GM21447 (cell line): ENCODE results near the gene CAPN14.

ENCODE experiments used
- ATAC-seq: cut with Tn5 transposase; IDR thresholded peaks from one replicate; pipeline ENCODE4 v1.9.1; 2021; ENCODE audit not compliant: unreplicated experiment

Gene CAPN14

GRCh38 chr2:31228717-31229116, 11.4 kb upstream of the CAPN14 start:
- no peak for ATAC-seq

GRCh38 chr2:31227711-31228125, 10.4 kb upstream of the CAPN14 start:
- ATAC-seq: no peak

GRCh38 chr2:31227110-31227509, 9.8 kb upstream of the CAPN14 start:
- no peak for ATAC-seq

- ATAC-seq: no peak
Observed at GRCh38 chr2:31226266-31226665, 9.0 kb upstream of the CAPN14 start.

GRCh38 chr2:31223749-31224148, 6.4 kb upstream of the CAPN14 start:
- ATAC-seq: no peak

GRCh38 chr2:31223026-31223425, 5.7 kb upstream of the CAPN14 start:
- no peak for ATAC-seq

GRCh38 chr2:31222071-31222470, 4.8 kb upstream of the CAPN14 start:
- ATAC-seq: no peak

GRCh38 chr2:31221544-31221943, 4.2 kb upstream of the CAPN14 start:
- no peak for ATAC-seq

GRCh38 chr2:31219131-31219969, 2.0 kb upstream of the CAPN14 start:
- ATAC-seq: peak; percentile 68

- peak; percentile 50 for ATAC-seq
Observed at GRCh38 chr2:31216734-31217133, 581 bp downstream of the CAPN14 start.

- no peak for ATAC-seq
Observed at GRCh38 chr2:31214444-31214915, 2.8 kb downstream of the CAPN14 start.

- no peak for ATAC-seq
Observed at GRCh38 chr2:31213601-31214443, 3.5 kb downstream of the CAPN14 start.

GRCh38 chr2:31212659-31213600, 4.4 kb downstream of the CAPN14 start:
- no peak for ATAC-seq

GRCh38 chr2:31208240-31208639, 9.1 kb downstream of the CAPN14 start:
- no peak for ATAC-seq

GRCh38 chr2:31207790-31208189, 9.5 kb downstream of the CAPN14 start:
- ATAC-seq: no peak

GRCh38 chr2:31205613-31206012, 11.7 kb downstream of the CAPN14 start:
- ATAC-seq: no peak

- ATAC-seq: no peak
Observed at GRCh38 chr2:31205186-31205585, 12.1 kb downstream of the CAPN14 start.

GRCh38 chr2:31204783-31205182, 12.5 kb downstream of the CAPN14 start:
- no peak for ATAC-seq

- no peak for ATAC-seq
Observed at GRCh38 chr2:31203916-31204315, 13.4 kb downstream of the CAPN14 start.

- no peak for ATAC-seq
Observed at GRCh38 chr2:31202833-31203232, 14.5 kb downstream of the CAPN14 start.

GRCh38 chr2:31202041-31202440, 15.3 kb downstream of the CAPN14 start:
- no peak for ATAC-seq
